Thyroid gland (tissue), 4 donors: Measurements from ENCODE around the gene TBC1D22A.

ENCODE experiments used
- CTCF ChIP-seq, 6 experiments: fragments of 200-600 bp in 3 of 6; fragments of 450-650 bp in 3 of 6; sonication (generic) in 3 of 6; IDR thresholded peaks; one replicate each; pipeline ENCODE4 v1.5.1; 2016 to 2019; ENCODE audit warnings: antibody characterized with exemption in 6 of 6, mild to moderate bottlenecking in 2 of 6, inconsistent platforms in 1 of 6, moderate library complexity in 1 of 6
- POLR2A ChIP-seq, 2 donors: fragments of 450-650 bp; IDR thresholded peaks; one replicate each; pipeline ENCODE4 v1.6.1; 2017; ENCODE audit warnings: antibody characterized with exemption in 2 of 2, mild to moderate bottlenecking in 2 of 2, moderate library complexity in 1 of 2

- no peak for TF ChIP-seq CTCF (IDR thresholded peaks at IDR 0.05)
- TF ChIP-seq POLR2A (IDR thresholded peaks at IDR 0.05): no peak
Measured at GRCh38 chr22:47042116-47042825, 279.8 kb downstream of the TBC1D22A start.
